RWPE2 (cell line): ENCODE measurements around the gene RECQL.
"Not testable (repeated sequence)": the region's sequence is repeated elsewhere in the genome, so short reads cannot be mapped to it uniquely, and the experiment has no call there.

Source experiments
- ATAC-seq: fragments of 200-7000 bp; cut with Tn5 transposase; 3 replicates; pipeline ENCODE4 v1.9.1; 2021; ENCODE audit warnings: low read depth
- DNase-seq: peaks from one replicate; pipeline ENCODE4 v3.0.0-alpha.2; 2020; ENCODE audit warnings: low spot score
- H3K27ac ChIP-seq: fragments of 450-650 bp; 2 replicates; pipeline ENCODE4 v1.5.1; 2017; ENCODE audit warnings: mild to moderate bottlenecking; ENCODE audit not compliant: poor library complexity, severe bottlenecking
- H3K27me3 ChIP-seq: fragments of 250-450 bp; sonication (Bioruptor Pico); 2 replicates; pipeline ENCODE4 v1.5.1; 2021; ENCODE audit warnings: mild to moderate bottlenecking, moderate library complexity; ENCODE audit not compliant: insufficient read depth, poor library complexity, severe bottlenecking
- H3K36me3 ChIP-seq: fragments of 250-450 bp; sonication (Bioruptor Pico); 2 replicates; pipeline ENCODE4 v1.5.1; 2020; ENCODE audit warnings: low read depth, mild to moderate bottlenecking, moderate library complexity
- H3K4me1 ChIP-seq: fragments of 250-450 bp; sonication (Bioruptor Pico); 2 replicates; pipeline ENCODE4 v1.5.1; 2021; ENCODE audit warnings: mild to moderate bottlenecking, moderate library complexity; ENCODE audit not compliant: insufficient read depth, poor library complexity, severe bottlenecking
- H3K4me3 ChIP-seq: fragments of 250-450 bp; sonication (Bioruptor Pico); 2 replicates; pipeline ENCODE4 v1.5.1; 2021; ENCODE audit warnings: mild to moderate bottlenecking, moderate library complexity; ENCODE audit not compliant: severe bottlenecking
- H3K9me3 ChIP-seq: fragments of 250-450 bp; sonication (Bioruptor Pico); 2 replicates; pipeline ENCODE4 v1.5.1; 2021; ENCODE audit warnings: mild to moderate bottlenecking, moderate library complexity; ENCODE audit not compliant: severe bottlenecking
- TF ChIP-seq, protein P1 (sequence below): fragments of 450-650 bp; IDR thresholded peaks from one replicate; pipeline ENCODE4 v1.5.1; 2017; ENCODE audit warnings: mild to moderate bottlenecking, moderate library complexity; ENCODE audit not compliant: poor library complexity, severe bottlenecking

The RECQL gene

DNA sequence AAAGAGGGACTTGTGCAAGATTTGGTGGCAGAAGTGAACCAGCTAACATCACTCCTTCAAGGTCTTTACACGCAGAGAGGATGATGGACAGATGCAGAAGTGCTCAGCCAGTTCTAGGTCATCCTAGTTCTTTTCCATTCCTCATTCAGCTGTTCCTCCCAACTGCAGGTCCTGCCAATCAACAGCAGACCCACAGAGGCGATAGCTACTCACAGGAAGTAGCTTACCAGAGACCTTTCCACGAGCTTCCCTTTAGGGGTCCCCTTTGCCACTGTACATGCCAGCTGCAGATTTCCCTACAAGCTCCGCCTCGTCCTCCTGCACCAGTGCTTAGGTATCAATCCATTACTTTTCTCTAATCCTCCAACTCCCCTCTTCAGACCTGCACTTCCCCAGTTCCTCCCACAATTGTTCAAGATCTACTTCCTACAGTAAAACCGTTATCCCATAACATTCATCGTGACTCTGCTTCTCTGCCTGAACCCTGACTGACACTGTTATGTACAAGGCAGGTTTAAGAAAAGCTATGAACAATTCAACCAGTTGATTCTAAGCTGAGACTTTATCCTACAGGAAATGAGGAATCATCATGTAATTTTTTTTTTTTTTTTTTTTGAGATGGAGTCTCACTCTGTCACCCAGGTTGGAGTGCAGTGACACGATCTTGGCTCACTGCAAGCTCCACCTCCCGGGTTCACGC lies 22.5 kb downstream of the RECQL start:
- ATAC-seq (no peak), DNase-seq (no peak)
- H3K4me3 ChIP-seq, result no peak overlapping the region
- no peaks in the 10 kb centered on the region for H3K9me3 ChIP-seq
- no peaks in the 10 kb centered on the region for H3K27me3 ChIP-seq
- no peak overlapping the region for H3K27ac ChIP-seq
- TF ChIP-seq, protein P1, sequence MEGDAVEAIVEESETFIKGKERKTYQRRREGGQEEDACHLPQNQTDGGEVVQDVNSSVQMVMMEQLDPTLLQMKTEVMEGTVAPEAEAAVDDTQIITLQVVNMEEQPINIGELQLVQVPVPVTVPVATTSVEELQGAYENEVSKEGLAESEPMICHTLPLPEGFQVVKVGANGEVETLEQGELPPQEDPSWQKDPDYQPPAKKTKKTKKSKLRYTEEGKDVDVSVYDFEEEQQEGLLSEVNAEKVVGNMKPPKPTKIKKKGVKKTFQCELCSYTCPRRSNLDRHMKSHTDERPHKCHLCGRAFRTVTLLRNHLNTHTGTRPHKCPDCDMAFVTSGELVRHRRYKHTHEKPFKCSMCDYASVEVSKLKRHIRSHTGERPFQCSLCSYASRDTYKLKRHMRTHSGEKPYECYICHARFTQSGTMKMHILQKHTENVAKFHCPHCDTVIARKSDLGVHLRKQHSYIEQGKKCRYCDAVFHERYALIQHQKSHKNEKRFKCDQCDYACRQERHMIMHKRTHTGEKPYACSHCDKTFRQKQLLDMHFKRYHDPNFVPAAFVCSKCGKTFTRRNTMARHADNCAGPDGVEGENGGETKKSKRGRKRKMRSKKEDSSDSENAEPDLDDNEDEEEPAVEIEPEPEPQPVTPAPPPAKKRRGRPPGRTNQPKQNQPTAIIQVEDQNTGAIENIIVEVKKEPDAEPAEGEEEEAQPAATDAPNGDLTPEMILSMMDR, result no peak
- H3K36me3 ChIP-seq, result peaks cover 24% of the 10 kb centered on the region
- H3K4me1 ChIP-seq, result no peaks in the 10 kb centered on the region

DNA sequence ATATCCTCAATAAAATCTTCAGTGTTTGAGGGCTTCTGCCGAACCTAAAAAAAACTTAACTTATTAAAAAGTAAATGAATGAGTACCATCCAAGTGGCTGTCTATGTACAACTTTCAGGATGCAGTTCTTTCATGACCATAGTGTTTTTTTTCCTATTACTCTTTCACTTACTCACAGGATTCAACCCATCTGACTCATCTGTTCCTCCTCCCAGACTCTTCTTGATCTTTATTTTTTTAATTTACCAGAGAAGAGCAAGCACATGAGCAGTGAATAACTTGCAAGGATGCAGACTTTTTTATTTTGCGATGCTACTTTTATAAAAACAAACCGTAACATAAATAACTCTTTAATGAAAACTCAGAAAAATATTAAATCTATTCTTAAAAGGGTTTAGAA lies 24.5 kb downstream of the RECQL start:
- H3K36me3 ChIP-seq, result peaks cover 33% of the 10 kb centered on the region
- no peaks in the 10 kb centered on the region for H3K27me3 ChIP-seq
- no peak for DNase-seq
- H3K27ac ChIP-seq, result no peak overlapping the region
- no peak for ATAC-seq
- no peak overlapping the region for H3K4me3 ChIP-seq
- TF ChIP-seq, protein P1, result no peak
- H3K4me1 ChIP-seq, result no peaks in the 10 kb centered on the region
- no peaks in the 10 kb centered on the region for H3K9me3 ChIP-seq

DNA sequence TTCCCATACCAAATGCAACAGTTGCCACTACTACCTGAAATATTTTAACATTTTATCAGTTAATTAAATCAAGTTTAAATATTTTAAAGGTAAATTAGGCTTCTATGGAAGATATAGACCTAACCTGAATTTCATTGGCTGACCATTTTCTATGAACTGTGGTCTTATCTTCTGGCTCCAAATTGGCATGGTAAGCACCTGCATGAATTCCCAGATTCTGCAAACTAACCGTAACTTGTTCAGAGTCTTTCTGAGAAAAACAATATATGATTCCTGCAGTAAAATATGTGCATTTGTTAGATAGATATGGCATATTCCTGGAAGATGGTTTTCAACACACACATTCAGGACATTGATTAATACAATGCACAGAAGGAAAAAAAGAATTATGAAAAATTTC lies 25.9 kb downstream of the RECQL start:
- TF ChIP-seq, protein P1, result no peak
- no peak for ATAC-seq

DNA sequence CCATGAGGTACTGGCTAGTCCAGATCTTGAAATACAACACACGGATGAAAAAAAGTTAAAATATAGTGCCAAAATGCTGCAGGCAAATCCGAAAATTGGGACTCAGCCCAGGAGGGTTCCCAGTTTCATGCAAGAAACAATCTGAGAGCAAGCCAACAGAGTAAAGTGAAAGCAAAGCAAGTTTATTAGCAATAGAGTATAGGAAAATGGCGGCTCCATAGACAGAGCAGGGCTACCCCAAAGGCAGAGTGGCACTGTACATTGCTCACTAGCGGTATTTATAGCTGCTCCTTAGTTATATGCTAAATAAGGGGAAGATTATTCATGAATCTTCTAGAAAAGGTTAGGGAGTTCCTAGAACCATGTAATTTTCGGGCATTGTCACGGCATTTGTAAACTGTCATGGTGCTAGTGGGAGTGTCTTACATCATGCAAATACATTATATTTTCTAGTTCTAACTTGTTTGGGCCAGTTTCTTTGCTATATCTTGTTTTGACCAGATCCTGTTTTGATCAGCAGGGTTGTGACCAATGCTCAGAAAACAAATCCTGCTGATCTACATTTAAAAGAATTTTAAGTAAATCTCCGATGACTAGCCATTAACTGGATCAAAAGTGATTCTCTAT lies 29.1 kb downstream of the RECQL start:
- Histone ChIP-seq H3K36me3 (peaks cover 39% of the 10 kb centered on the region), H3K9me3 (no peaks in the 10 kb centered on the region), H3K4me3 (no peak overlapping the region), H3K27ac (no peak overlapping the region), H3K27me3 (no peaks in the 10 kb centered on the region), H3K4me1 (no peaks in the 10 kb centered on the region)
- TF ChIP-seq, protein P1, result no peak
- no peak for ATAC-seq
- DNase-seq, result no peak

More for the DNA sequence above, 25.9 kb downstream of the RECQL start:
- Histone ChIP-seq H3K27me3 (no peaks in the 10 kb centered on the region), H3K36me3 (peaks cover 39% of the 10 kb centered on the region), H3K27ac (no peak overlapping the region), H3K4me3 (no peak overlapping the region), H3K9me3 (no peaks in the 10 kb centered on the region), H3K4me1 (no peaks in the 10 kb centered on the region)
- DNase-seq, result no peak

- ATAC-seq, result no peak
- Histone ChIP-seq H3K36me3 (peaks cover 32% of the 10 kb centered on the region), H3K4me3 (no peak overlapping the region), H3K4me1 (no peaks in the 10 kb centered on the region), H3K9me3 (no peaks in the 10 kb centered on the region), H3K27ac (no peak overlapping the region), H3K27me3 (no peaks in the 10 kb centered on the region)
- no peak for DNase-seq
- TF ChIP-seq, protein P1, result no peak
Observed at GRCh38 chr12:21471294-21471693, 30.1 kb downstream of the RECQL start.

DNA sequence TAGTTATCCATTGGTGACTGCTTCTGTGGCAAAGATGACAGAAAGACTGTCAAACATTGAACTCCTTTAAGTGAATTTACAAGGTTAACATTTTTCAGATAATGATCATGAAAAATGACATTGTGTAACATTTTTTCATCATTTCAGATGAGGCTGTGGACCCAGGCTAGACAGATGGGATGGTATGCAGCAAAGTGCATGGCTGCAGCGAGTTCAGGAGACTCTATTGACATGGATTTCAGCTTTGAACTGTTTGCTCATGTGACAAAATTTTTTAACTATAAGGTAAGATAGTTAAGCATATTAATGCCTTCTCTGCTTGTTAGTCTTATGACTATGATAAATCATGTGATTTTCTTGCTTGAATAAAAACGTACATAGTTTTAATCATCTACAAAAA lies 34.1 kb downstream of the RECQL start:
- not testable (repeated sequence) for H3K4me1 ChIP-seq, H3K9me3 ChIP-seq, H3K4me3 ChIP-seq, ATAC-seq, DNase-seq, H3K27ac ChIP-seq, H3K27me3 ChIP-seq
- peaks cover 14% of the 10 kb centered on the region for H3K36me3 ChIP-seq
